SK-N-DZ (cell line): Measurements from ENCODE around the gene EPB41L4A.

ENCODE experiments used
- DNase-seq: peaks from one replicate; pipeline ENCODE4 v3.0.0-alpha.2; 2015; ENCODE audit warnings: low spot score

Gene EPB41L4A

GRCh38 chr5:112161392-112161748, 257.7 kb downstream of the EPB41L4A start:
- no peak for DNase-seq

DNA sequence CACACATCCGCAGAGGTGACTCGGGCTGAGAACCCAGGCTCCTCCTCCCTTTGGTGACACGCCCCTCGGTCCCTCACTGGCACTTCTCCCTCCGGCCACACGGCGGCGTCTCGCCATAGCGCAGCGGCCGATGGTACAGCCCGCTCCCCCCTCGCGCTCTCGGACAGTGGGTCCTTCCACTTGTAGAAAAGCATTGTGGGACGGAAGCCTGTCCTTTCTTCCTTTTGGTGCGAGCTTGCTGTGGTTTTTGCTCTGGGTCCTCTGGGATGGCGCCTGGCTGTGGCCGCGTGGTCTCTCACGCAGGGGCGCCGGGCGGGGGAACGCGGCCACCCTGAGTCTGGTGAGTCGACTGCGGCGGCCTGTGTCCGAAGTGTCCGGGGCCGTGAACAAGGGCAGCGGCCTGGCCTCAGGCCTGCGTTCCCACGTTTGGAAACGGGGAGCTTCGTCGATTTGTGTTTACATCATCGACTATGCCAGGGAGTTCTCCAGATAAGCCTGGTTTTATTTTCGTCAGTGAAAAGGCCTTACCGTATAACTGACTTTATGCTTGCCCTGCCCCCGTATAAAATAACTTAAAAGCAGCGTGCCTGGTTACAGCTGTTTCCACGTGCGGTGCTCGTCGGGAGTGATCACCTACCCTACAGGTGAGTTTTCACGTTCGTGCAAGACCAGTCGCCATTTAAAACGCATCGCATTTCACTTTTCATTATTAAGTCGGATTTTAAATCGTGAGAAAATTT, 258.3 kb downstream of the EPB41L4A start:
- DNase-seq, result peak; percentile 88

DNA sequence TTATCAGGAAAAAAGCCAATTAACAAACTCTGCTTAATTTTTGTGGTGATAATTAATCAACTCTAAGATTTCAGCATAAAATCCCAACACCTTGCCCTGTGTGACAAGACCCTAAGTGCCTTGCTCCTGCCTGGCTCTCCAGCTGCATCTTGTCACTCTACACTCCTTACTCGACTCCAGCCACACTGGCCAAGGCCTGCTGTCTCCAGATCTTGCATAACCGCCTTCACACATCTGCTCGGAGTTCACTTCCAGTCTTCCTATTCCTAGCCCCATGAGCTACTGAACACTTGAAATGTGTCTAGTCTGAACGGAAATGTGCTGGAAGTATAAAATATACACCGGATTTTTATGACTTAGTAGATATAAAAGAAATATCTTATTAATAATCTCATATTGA, 259.6 kb downstream of the EPB41L4A start:
- peak; percentile 41 for DNase-seq

GRCh38 chr5:112156211-112156610, 262.9 kb downstream of the EPB41L4A start:
- no peak for DNase-seq

GRCh38 chr5:112154940-112155686, 264.0 kb downstream of the EPB41L4A start:
- DNase-seq, result no peak

DNA sequence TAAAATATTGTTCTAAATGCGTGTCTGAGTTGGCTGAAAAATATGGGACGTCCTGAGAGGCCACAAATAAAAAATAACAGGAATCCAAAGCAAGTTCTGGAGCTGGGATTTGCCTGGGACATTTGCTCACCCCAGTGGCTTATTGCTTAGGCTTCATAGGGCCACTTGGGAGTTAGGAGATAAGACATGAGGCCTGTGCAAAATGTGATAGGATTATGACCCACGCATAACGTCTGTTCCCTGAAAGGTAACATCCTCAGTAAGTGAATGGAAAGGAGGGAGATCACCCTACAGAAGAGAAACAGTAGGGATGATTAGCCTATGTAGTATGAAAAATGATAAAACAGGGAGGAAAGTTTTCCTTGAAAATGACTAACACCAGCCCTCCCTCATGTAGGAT, 269.4 kb downstream of the EPB41L4A start:
- DNase-seq, result no peak

- peak; percentile 81 for DNase-seq
Observed at GRCh38 chr5:112146323-112147226, 272.5 kb downstream of the EPB41L4A start.

DNA sequence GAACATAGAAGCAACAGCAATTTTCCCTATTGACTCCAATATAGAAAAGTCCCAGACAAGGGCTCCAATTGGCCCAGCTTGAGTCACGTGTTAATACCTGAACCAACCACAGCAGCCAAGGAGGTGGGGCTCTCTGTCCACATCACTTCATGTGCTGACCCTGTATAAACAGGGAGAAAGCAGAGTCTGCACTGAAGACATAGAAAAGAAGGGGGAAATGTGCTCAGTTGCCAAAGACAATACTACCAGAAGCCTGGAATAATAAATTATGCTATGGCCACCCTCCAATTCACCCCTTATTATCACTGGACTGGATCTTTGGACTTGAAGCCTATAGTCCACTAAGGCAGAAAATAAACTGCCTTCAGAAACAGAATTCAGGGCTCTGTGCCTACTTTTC, 275.4 kb downstream of the EPB41L4A start:
- no peak for DNase-seq

GRCh38 chr5:112142769-112143270, 276.3 kb downstream of the EPB41L4A start:
- DNase-seq, result no peak

DNA sequence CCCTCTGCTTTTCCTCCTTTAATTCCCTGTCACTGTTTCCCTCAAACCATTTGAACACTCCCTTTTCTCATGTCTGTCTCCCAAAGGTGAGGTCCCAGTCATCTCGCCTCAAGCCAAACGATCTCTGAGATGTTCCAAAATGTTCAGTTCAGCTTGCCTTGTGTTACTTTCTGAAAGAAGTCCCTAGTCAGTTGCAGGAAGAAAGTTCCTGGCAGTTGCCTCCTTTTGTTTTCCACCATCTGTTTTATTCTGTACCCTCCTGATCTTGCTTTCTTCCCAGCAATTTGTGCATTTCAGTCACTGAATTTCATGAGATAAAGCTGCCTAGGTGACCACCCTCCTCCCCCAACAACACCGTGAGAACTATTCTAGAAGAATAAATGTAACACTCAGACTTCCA, 277.5 kb downstream of the EPB41L4A start:
- DNase-seq, result no peak

- no peak for DNase-seq
Observed at GRCh38 chr5:112138526-112138925, 280.6 kb downstream of the EPB41L4A start.

DNA sequence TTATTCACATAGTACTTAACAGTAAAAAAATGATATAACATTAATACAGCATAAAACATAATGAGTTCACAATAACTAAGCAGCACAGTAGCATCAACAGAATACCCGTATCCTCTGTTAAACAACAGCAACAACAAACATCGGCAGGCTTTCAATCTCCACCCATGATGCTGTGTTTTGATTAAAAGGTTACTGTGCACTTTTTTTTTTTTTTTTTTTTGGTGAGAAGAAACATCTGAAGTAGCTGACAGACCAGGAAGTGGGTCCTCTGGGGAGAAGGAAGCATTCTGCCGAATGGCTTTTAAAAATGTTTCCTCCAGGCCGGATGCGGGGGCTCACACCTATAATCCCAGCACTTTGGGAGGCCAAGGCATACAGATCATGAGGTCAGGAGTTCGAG, 282.3 kb downstream of the EPB41L4A start:
- no peak for DNase-seq

- DNase-seq, result no peak
Observed at GRCh38 chr5:112127861-112128260, 291.2 kb downstream of the EPB41L4A start.

GRCh38 chr5:112126982-112127381, 292.1 kb downstream of the EPB41L4A start:
- DNase-seq, result no peak

DNA sequence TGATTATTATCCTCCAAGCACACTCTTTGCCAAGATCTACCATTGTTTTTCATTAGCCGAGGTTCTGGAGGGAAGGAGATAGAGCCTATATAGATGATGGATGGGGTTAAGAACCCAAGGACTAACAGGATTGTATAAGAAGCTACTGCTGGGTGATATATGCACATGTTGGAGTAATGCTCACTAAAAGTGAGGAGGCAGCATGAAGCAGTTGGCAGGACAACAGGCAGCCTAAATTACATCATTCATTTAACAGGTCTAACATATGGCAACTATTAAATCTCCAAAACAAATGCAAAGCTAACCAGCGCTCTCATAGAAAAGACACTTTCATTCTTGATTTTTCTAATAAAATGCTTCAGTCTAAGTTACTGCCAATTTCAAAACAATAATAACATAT, 293.2 kb downstream of the EPB41L4A start:
- no peak for DNase-seq

DNA sequence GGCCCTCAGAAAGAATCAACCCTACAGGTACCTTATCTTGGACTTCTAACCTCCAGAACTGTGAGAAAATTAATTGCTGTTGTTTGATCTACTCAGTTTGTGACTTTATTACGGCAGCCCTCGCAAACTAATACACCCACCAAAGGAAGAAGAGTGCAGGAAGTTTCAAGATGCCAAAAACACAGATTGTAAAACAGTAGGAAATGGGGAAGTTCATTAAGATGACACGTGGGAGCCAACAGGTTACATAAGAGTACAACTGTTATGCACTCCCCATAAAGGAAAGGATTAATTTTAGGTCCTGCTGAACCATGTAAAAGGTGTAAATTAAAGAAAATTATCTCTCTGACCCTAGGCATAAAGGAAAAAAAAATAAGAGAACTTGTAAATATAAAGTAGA, 294.3 kb downstream of the EPB41L4A start:
- no peak for DNase-seq

GRCh38 chr5:112123086-112123485, 296.0 kb downstream of the EPB41L4A start:
- DNase-seq, result no peak

DNA sequence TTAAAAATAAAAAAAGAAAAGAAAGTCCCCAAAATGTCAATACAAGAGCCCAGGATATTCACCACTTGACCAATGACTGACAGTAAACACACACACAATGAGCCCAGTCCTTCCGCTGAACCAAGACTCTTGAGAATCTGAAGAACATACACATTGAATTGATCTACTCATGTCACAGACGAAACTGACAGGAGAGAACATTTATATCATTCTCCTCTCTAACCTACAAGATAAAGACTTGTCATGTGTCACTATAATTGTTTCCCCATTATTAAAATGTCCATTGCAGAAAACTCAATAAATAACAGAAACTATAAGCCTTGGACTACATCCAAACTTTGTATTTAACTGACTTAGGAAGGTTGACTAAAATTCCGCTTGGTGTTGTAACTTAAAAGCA, 296.7 kb downstream of the EPB41L4A start:
- DNase-seq, result no peak

GRCh38 chr5:112121258-112121657, 297.8 kb downstream of the EPB41L4A start:
- DNase-seq, result no peak

- DNase-seq, result no peak
Observed at GRCh38 chr5:112119969-112120368, 299.1 kb downstream of the EPB41L4A start.

DNA sequence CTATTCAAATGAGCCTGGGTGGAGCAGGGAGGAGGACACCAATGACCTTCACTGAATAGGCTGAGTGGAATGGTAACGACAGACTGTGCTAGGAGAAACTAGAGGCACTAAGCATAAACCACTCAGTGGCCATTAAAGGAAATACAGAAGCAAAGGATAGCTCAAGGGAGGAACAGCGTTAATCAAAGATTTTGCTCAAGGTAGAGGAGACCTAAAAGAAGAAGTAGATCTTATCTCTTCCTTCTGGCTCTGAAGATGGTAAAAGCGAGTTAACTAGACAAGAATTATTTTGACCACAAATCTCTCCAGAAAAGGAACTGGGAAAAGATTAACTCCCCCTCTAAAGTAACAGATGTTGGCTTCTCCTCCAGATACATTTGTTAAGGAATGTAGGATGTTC, 299.6 kb downstream of the EPB41L4A start:
- no peak for DNase-seq

- no peak for DNase-seq
Observed at GRCh38 chr5:112117551-112117950, 301.5 kb downstream of the EPB41L4A start.
